ENCODE data around the gene HAUS2. TPM values are rescaled to one million over a fixed set of nuclear protein-coding genes. Genes with fewer than 3 reads are reported as not detected.
"Not testable (repeated sequence)": the region's sequence is repeated elsewhere in the genome, so short reads cannot be mapped to it uniquely, and the experiment has no call there.

The HAUS2 gene
- total RNA-seq, 1 experiment from 2014 or later: 42.4 TPM

GRCh38 chr15:42601316-42601715 is 52.7 kb downstream of the HAUS2 start:
- H3K36me3 ChIP-seq (ENCODE audit: control insufficient read depth, insufficient read depth, low read length); H3K27ac ChIP-seq (ENCODE audit: low read length); BruUV-seq (replicated peaks); intact Hi-C loops (cut with micrococcal nuclease; ENCODE audit: unreplicated experiment); H3K4me3 ChIP-seq (ENCODE audit: low read depth in 2 of 2, low read length in 2 of 2); H3K9me3 ChIP-seq (ENCODE audit: control insufficient read depth, insufficient read depth, low read depth, low read length); H3K4me1 ChIP-seq (ENCODE audit: control insufficient read depth, insufficient read depth, low read length); in situ Hi-C loops (cut with HindIII; ENCODE audit: low pct_unique_long_range_greater_than_20kb, low sequenced_read_pairs); CTCF ChIA-PET; ATAC-seq; H3K27me3 ChIP-seq (ENCODE audit: control insufficient read depth, insufficient read depth, low read length); DNase-seq (ENCODE audit: low read depth, low spot score): not testable (repeated sequence)
- POLR2A ChIA-PET: interaction anchor here (0.5 kb wide), 1 partner anchor 10 kb away, joined by 5 read pairs; no protein-coding TSS in a partner anchor

- BruUV-seq (replicated peaks): no TSS peak
- POLR2A ChIA-PET: no interaction called here
Measured at GRCh38 chr15:42602501-42602900, 53.9 kb downstream of the HAUS2 start.

More at GRCh38 chr15:42602501-42602900, 53.9 kb downstream of the HAUS2 start:
- intact Hi-C loops (cut with micrococcal nuclease; ENCODE audit: unreplicated experiment) (no loop called here), in situ Hi-C loops (cut with HindIII; ENCODE audit: low pct_unique_long_range_greater_than_20kb, low sequenced_read_pairs) (no loop called here)
- no peak for DNase-seq (ENCODE audit: low read depth, low spot score)
- Histone ChIP-seq H3K27ac (ENCODE audit: low read length) (no peak overlapping the region), H3K4me1 (ENCODE audit: control insufficient read depth, insufficient read depth, low read length) (no peaks in the 10 kb centered on the region), H3K36me3 (ENCODE audit: control insufficient read depth, insufficient read depth, low read length) (no peaks in the 10 kb centered on the region), H3K4me3 (ENCODE audit: low read depth in 2 of 2, low read length in 2 of 2) (no peak overlapping the region), H3K9me3 (ENCODE audit: control insufficient read depth, insufficient read depth, low read depth, low read length) (no peaks in the 10 kb centered on the region), H3K27me3 (ENCODE audit: control insufficient read depth, insufficient read depth, low read length) (no peaks in the 10 kb centered on the region)
- no peak for ATAC-seq
- CTCF ChIA-PET: no interaction called here
- no peak for TF ChIP-seq CTCF (IDR thresholded peaks at IDR 0.05)
- no peak for TF ChIP-seq POLR2AphosphoS5 (IDR thresholded peaks at IDR 0.05; ENCODE audit: low read depth, low read length)
- TF ChIP-seq REST (IDR thresholded peaks at IDR 0.05; ENCODE audit: insufficient read depth in 1 of 2, low read depth in 2 of 2, low read length in 1 of 2): no peak
- TF ChIP-seq SIN3A (IDR thresholded peaks at IDR 0.05; ENCODE audit: borderline replicate concordance, insufficient read depth, low read depth, low read length): no peak
- no peak for TF ChIP-seq TCF7L2 (IDR thresholded peaks at IDR 0.05; ENCODE audit: low read depth, low read length)

Data from Panc1 (cell line).